Caco-2 (cell line): ENCODE data around the gene TMEM200B. TPM values are rescaled to one million over a fixed set of nuclear protein-coding genes. Genes with fewer than 3 reads are reported as not detected.
"Not testable (repeated sequence)": the region's sequence is repeated elsewhere in the genome, so short reads cannot be mapped to it uniquely, and the experiment has no call there.

Experiments
- BruUV-seq: library from RNA; stranded (reverse); fragments of 400-500 nt; replicated peaks from 2 replicates; lab custom pipeline; 2021; lab: Mats Ljungman, UMichigan
- CTCF ChIA-PET: fragments of 300-600 bp; sonication (Branson Sonifier 250); formaldehyde crosslinking; loops from one replicate; lab custom pipeline; 2022; ENCODE audit warnings: antibody characterized with exemption; lab: Charles Lee
- POLR2A ChIA-PET: fragments of 300-600 bp; sonication (Branson Sonifier 250); formaldehyde crosslinking; loops from one replicate; lab custom pipeline; 2022; ENCODE audit warnings: antibody characterized with exemption; lab: Charles Lee
- DNase-seq, 2 experiments: peaks; one replicate each; pipeline versions ENCODE4 v3.0.0 to v3.0.0-alpha.2; 2020 to 2022
- H3K27me3 ChIP-seq: replicated peaks from 2 replicates; pipeline ENCODE4 v1.6.0; 2011; ENCODE audit warnings: low read length; ENCODE audit not compliant: control insufficient read depth, insufficient read depth
- H3K36me3 ChIP-seq: 2 replicates; pipeline ENCODE4 v1.5.1; 2011; ENCODE audit warnings: low read length; ENCODE audit not compliant: control insufficient read depth, insufficient read depth
- H3K4me1 ChIP-seq: fragments of 250-450 bp; sonication (Bioruptor Pico); 2 replicates; pipeline ENCODE4 v1.5.1; 2020; ENCODE audit warnings: mild to moderate bottlenecking
- H3K4me3 ChIP-seq: 2 replicates; pipeline ENCODE4 v1.5.1; 2011; ENCODE audit warnings: low read depth, mild to moderate bottlenecking, control low read depth, low read length
- H3K9me3 ChIP-seq: fragments of 250-450 bp; sonication (Bioruptor Pico); 2 replicates; pipeline ENCODE4 v1.5.1; 2020; ENCODE audit warnings: mild to moderate bottlenecking, moderate library complexity
- H3K27ac Mint-ChIP-seq: one replicate; pipeline ENCODE4 v1.8.0; 2022; ENCODE audit warnings: mixed read lengths; ENCODE audit not compliant: unreplicated experiment
- H3K27me3 Mint-ChIP-seq: one replicate; pipeline ENCODE4 v1.8.0; 2022; ENCODE audit warnings: mixed read lengths; ENCODE audit not compliant: insufficient read depth, unreplicated experiment
- H3K36me3 Mint-ChIP-seq: one replicate; pipeline ENCODE4 v1.8.0; 2022; ENCODE audit warnings: mild to moderate bottlenecking, mixed read lengths; ENCODE audit not compliant: insufficient read depth, unreplicated experiment
- H3K4me1 Mint-ChIP-seq: one replicate; pipeline ENCODE4 v1.8.0; 2022; ENCODE audit warnings: low read depth, mixed read lengths; ENCODE audit not compliant: unreplicated experiment
- H3K4me3 Mint-ChIP-seq: one replicate; pipeline ENCODE4 v1.8.0; 2022; ENCODE audit warnings: mild to moderate bottlenecking, moderate library complexity, mixed read lengths; ENCODE audit not compliant: unreplicated experiment
- H3K9me3 Mint-ChIP-seq: one replicate; pipeline ENCODE4 v1.8.0; 2022; ENCODE audit warnings: mixed read lengths; ENCODE audit not compliant: unreplicated experiment
- CTCF ChIP-seq, 2 experiments: fragments of 200-600 bp in 1 of 2; IDR thresholded peaks; 1 replicate in 1 of 2; 2 replicates in 1 of 2; pipeline versions ENCODE4 v1.5.1 to v1.8.0; 2011 to 2022; ENCODE audit warnings: antibody characterized with exemption in 1 of 2, control low read depth in 1 of 2, inconsistent platforms in 1 of 2, low read depth in 1 of 2, low read length in 1 of 2, mild to moderate bottlenecking in 1 of 2, moderate library complexity in 1 of 2; ENCODE audit not compliant: insufficient read depth in 1 of 2, severe bottlenecking in 1 of 2, unreplicated experiment in 1 of 2
- intact Hi-C: fragments of 100-400 bp; cut with micrococcal nuclease; formaldehyde crosslinking; loops from one replicate; pipeline ENCODE4 v1.10.0; 2022; ENCODE audit not compliant: unreplicated experiment
- total RNA-seq: library from RNA; stranded (reverse); gene quantifications from 2 replicates; pipeline ENCODE4 v1.2.3, GENCODE V29; 2022

TMEM200B gene
- total RNA-seq, 1 experiment from 2014 or later = 3.3 TPM

- no peak overlapping the region for H3K4me3 ChIP-seq
- CTCF ChIA-PET = interaction anchor here (0.6 kb wide), 1 partner anchor 44 kb away, joined by 3 read pairs; no protein-coding TSS in a partner anchor
- no peak for TF ChIP-seq CTCF (IDR thresholded peaks at IDR 0.05; ENCODE audit: insufficient read depth in 1 of 2, low read depth in 1 of 2, low read length in 1 of 2, severe bottlenecking in 1 of 2, unreplicated experiment in 1 of 2)
These were observed 41.2 kb downstream of the TMEM200B start for GRCh38 chr1:29082519-29082918.

GRCh38 chr1:29081201-29081600 is 42.5 kb downstream of the TMEM200B start:
- H3K36me3 ChIP-seq = no peaks in the 10 kb centered on the region
- H3K9me3 ChIP-seq = no peaks in the 10 kb centered on the region
- no peak overlapping the region for H3K27ac Mint-ChIP-seq
- no TSS peak for BruUV-seq
- H3K4me1 Mint-ChIP-seq = no peaks in the 10 kb centered on the region
- ChIA-PET POLR2A (interaction anchor here (0.6 kb wide), 1 partner anchor 1586 kb away, joined by 4 read pairs; no protein-coding TSS in a partner anchor), CTCF (no interaction called here)
- DNase-seq = no peak
- no peaks in the 10 kb centered on the region for H3K9me3 Mint-ChIP-seq
- no peak overlapping the region for H3K4me3 Mint-ChIP-seq
- no peaks in the 10 kb centered on the region for H3K36me3 Mint-ChIP-seq
- H3K27me3 ChIP-seq = no peaks in the 10 kb centered on the region
- no peaks in the 10 kb centered on the region for H3K4me1 ChIP-seq
- intact Hi-C loops = no loop called here
- H3K4me3 ChIP-seq = no peak overlapping the region
- no peak for TF ChIP-seq CTCF (IDR thresholded peaks at IDR 0.05; ENCODE audit: insufficient read depth in 1 of 2, low read depth in 1 of 2, low read length in 1 of 2, severe bottlenecking in 1 of 2, unreplicated experiment in 1 of 2)
- no peaks in the 10 kb centered on the region for H3K27me3 Mint-ChIP-seq

More at GRCh38 chr1:29082519-29082918, 41.2 kb downstream of the TMEM200B start:
- H3K9me3 ChIP-seq = no peaks in the 10 kb centered on the region
- no TSS peak for BruUV-seq
- DNase-seq = no peak
- H3K4me1 Mint-ChIP-seq = no peaks in the 10 kb centered on the region
- no peaks in the 10 kb centered on the region for H3K4me1 ChIP-seq
- intact Hi-C loops = no loop called here
- no peaks in the 10 kb centered on the region for H3K9me3 Mint-ChIP-seq
- no peaks in the 10 kb centered on the region for H3K27me3 Mint-ChIP-seq
- no peaks in the 10 kb centered on the region for H3K36me3 ChIP-seq
- no peaks in the 10 kb centered on the region for H3K36me3 Mint-ChIP-seq
- POLR2A ChIA-PET = no interaction called here
- no peak overlapping the region for H3K4me3 Mint-ChIP-seq
- H3K27me3 ChIP-seq = no peaks in the 10 kb centered on the region
- no peak overlapping the region for H3K27ac Mint-ChIP-seq

- H3K27me3 Mint-ChIP-seq, H3K9me3 Mint-ChIP-seq, H3K9me3 ChIP-seq, CTCF ChIA-PET, H3K4me3 Mint-ChIP-seq, POLR2A ChIA-PET, H3K4me3 ChIP-seq, H3K36me3 ChIP-seq, H3K4me1 Mint-ChIP-seq, H3K36me3 Mint-ChIP-seq, BruUV-seq, H3K27me3 ChIP-seq, H3K27ac Mint-ChIP-seq, DNase-seq, H3K4me1 ChIP-seq, intact Hi-C loops: not testable (repeated sequence)
These were observed 43.6 kb downstream of the TMEM200B start for GRCh38 chr1:29079916-29080629.
